NB4 (cell line): Measurements from ENCODE around the gene DUSP5.

ENCODE experiments used
- CTCF ChIP-seq: IDR thresholded peaks from one replicate; pipeline ENCODE4 v1.5.1; 2012; ENCODE audit warnings: low read depth, low read length
- MAX ChIP-seq: IDR thresholded peaks from 2 replicates; pipeline ENCODE4 v1.6.1; 2011; ENCODE audit warnings: low read depth, low read length
- POLR2A ChIP-seq: IDR thresholded peaks from 2 replicates; pipeline ENCODE4 v1.6.1; 2011; ENCODE audit warnings: mild to moderate bottlenecking; ENCODE audit not compliant: insufficient read length; ENCODE audit errors: extremely low read depth

GRCh38 chr10:110498982-110499795, 1.5 kb downstream of the DUSP5 start:
- TF ChIP-seq POLR2A (no peak), CTCF (peak; percentile 21), MAX (no peak)
